Liver (tissue), 3 donors: ENCODE results near the gene NAPB.

ENCODE experiments used
- CTCF ChIP-seq: fragments of 150-350 bp; IDR thresholded peaks from 2 replicates; pipeline ENCODE4 v1.5.1; 2017; ENCODE audit warnings: improper control_type of control experiment, low read depth, low read length; ENCODE audit not compliant: missing input control
- EGR1 ChIP-seq, 2 donors: IDR thresholded peaks; 2 replicates each; pipeline ENCODE4 v1.6.1; 2016 to 2018; ENCODE audit warnings: antibody characterized with exemption in 2 of 2, low read depth in 2 of 2
- RAD21 ChIP-seq, 2 donors: IDR thresholded peaks; 2 replicates each; pipeline ENCODE4 v1.6.1; 2016; ENCODE audit warnings: antibody characterized with exemption in 2 of 2, mild to moderate bottlenecking in 2 of 2
- RXRA ChIP-seq, 2 donors: IDR thresholded peaks; 2 replicates each; pipeline ENCODE4 v1.6.1; 2017 to 2018; ENCODE audit warnings: antibody characterized with exemption in 2 of 2, mild to moderate bottlenecking in 1 of 2
- TAF1 ChIP-seq: conservative IDR thresholded peaks from 2 replicates; pipeline ENCODE4 v1.6.1; 2016; ENCODE audit warnings: antibody characterized with exemption, mild to moderate bottlenecking
- ZBTB33 ChIP-seq: IDR thresholded peaks from 2 replicates; pipeline ENCODE4 v1.6.1; 2016; ENCODE audit warnings: antibody characterized with exemption
- donor health status: healthy.
- donor health status: healthy.

GRCh38 chr20:23327617-23328333 lies 93.5 kb downstream of the NAPB start:
- TF ChIP-seq RAD21 (IDR thresholded peaks at IDR 0.05) = no peak
- TF ChIP-seq RXRA (IDR thresholded peaks at IDR 0.05) = no peak
- TF ChIP-seq TAF1 = no peak
- no peak for TF ChIP-seq ZBTB33
- no peak for TF ChIP-seq CTCF
- TF ChIP-seq EGR1 (IDR thresholded peaks at IDR 0.05; ENCODE audit: low read depth in 2 of 2) = no peak
